ENCODE measurements around the gene ELF3. TPM values are rescaled to one million over a fixed set of nuclear protein-coding genes. Genes with fewer than 3 reads are reported as not detected.

The ELF3 gene
- total and polyA plus RNA-seq, 2 of the 13 experiments (the other 11 are each of a cell fraction or from before 2014, with no cell fraction given) = 11.5 to 55.1 TPM

- TF ChIP-seq ZNF800 (CRISPR knock-in tag; IDR thresholded peaks at IDR 0.05) (no peak), ZNF318 (CRISPR knock-in tag; IDR thresholded peaks at IDR 0.05) (no peak), KLF6 (CRISPR knock-in tag; IDR thresholded peaks at IDR 0.05) (no peak), ZNF235 (CRISPR knock-in tag; IDR thresholded peaks at IDR 0.05; ENCODE audit: borderline replicate concordance) (no peak), ZNF598 (CRISPR knock-in tag; IDR thresholded peaks at IDR 0.05; ENCODE audit: borderline replicate concordance) (no peak), SMC3 (IDR thresholded peaks at IDR 0.05; ENCODE audit: low read length) (no peak), PRDM15 (CRISPR knock-in tag; IDR thresholded peaks at IDR 0.05) (no peak), ZNF142 (CRISPR knock-in tag; IDR thresholded peaks at IDR 0.05) (no peak)
Observed at GRCh38 chr1:202056644-202057334, 46.4 kb downstream of the ELF3 start (continued).
